MCF 10A (cell line): ENCODE results near the gene PDZD8. TPM values are rescaled to one million over a fixed set of nuclear protein-coding genes. Genes with fewer than 3 reads are reported as not detected.
A peak's percentile ranks its signal among the peaks of the same experiment; 100 is the strongest.

Experiments
- BruUV-seq: library from RNA; stranded (reverse); fragments of 400-500 nt; replicated peaks from 2 replicates; lab custom pipeline; 2021; lab: Mats Ljungman, UMichigan
- CTCF ChIA-PET: fragments of 300-600 bp; sonication (Branson Sonifier 250); formaldehyde crosslinking; extraction: SDS; loops from one replicate; lab custom pipeline; 2021; ENCODE audit warnings: antibody characterized with exemption, inconsistent platforms; lab: Yijun Ruan, JAX
- POLR2A ChIA-PET: fragments of 300-600, 350-650 bp; sonication (Branson Sonifier 250); formaldehyde crosslinking; extraction: SDS; loops from one replicate; lab custom pipeline; 2020; ENCODE audit warnings: antibody characterized with exemption, inconsistent platforms; lab: Yijun Ruan, JAX
- DNase-seq: peaks from one replicate; pipeline ENCODE4 v3.0.0-alpha.2; 2018; ENCODE audit not compliant: unreplicated experiment
- H3K27ac Mint-ChIP-seq: one replicate; pipeline ENCODE4 v1.8.0; 2022; ENCODE audit warnings: mild to moderate bottlenecking, low read depth, mixed read lengths; ENCODE audit not compliant: unreplicated experiment
- H3K27me3 Mint-ChIP-seq: one replicate; pipeline ENCODE4 v1.8.0; 2022; ENCODE audit warnings: mixed read lengths; ENCODE audit not compliant: insufficient read depth, unreplicated experiment
- H3K36me3 Mint-ChIP-seq: one replicate; pipeline ENCODE4 v1.8.0; 2022; ENCODE audit warnings: mild to moderate bottlenecking, moderate library complexity, mixed read lengths; ENCODE audit not compliant: insufficient read depth, unreplicated experiment
- H3K4me1 Mint-ChIP-seq: one replicate; pipeline ENCODE4 v1.8.0; 2022; ENCODE audit warnings: mixed read lengths; ENCODE audit not compliant: insufficient read depth, unreplicated experiment
- H3K4me3 Mint-ChIP-seq: one replicate; pipeline ENCODE4 v1.8.0; 2022; ENCODE audit warnings: mild to moderate bottlenecking, moderate library complexity, mixed read lengths; ENCODE audit not compliant: unreplicated experiment
- H3K9me3 Mint-ChIP-seq: one replicate; pipeline ENCODE4 v1.8.0; 2022; ENCODE audit warnings: mixed read lengths; ENCODE audit not compliant: unreplicated experiment
- intact Hi-C: fragments of 100-400 bp; cut with micrococcal nuclease; formaldehyde crosslinking; loops from 2 replicates; pipeline ENCODE4 v1.14.1; 2022
- total RNA-seq: library from RNA; stranded (reverse); gene quantifications from 2 replicates; pipeline ENCODE4 v1.2.3, GENCODE V29; 2022
- TF ChIP-seq, protein P1 (sequence below): fragments of 200-600 bp; IDR thresholded peaks from one replicate; pipeline ENCODE4 v1.8.0; 2022; ENCODE audit warnings: antibody characterized with exemption, mild to moderate bottlenecking; ENCODE audit not compliant: unreplicated experiment

The PDZD8 gene
- total RNA-seq, 1 experiment from 2014 or later = 43.0 TPM

DNA sequence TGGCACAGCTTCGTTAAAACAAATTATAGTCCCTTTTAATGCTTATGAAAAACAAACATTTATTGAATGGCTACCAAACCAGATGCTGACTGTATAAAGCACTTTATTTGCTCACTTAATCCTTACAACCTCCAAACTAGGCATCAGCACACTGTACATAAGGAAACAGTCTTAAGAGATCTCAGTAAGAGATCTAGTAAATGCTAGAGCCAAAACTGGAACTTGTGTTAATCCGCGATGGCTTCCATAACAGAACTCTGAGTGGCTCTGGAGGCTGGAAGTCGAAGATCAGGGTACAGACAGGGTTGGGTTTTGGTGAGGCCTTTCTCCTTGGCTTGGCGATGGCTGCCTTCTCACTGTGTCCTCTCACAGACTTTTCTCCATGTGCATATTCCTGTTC is 27.0 kb downstream of the PDZD8 start:
- intact Hi-C loops = no loop called here
- H3K36me3 Mint-ChIP-seq = no peaks in the 10 kb centered on the region
- peaks cover 13% of the 10 kb centered on the region for H3K4me1 Mint-ChIP-seq
- TF ChIP-seq, protein P1, sequence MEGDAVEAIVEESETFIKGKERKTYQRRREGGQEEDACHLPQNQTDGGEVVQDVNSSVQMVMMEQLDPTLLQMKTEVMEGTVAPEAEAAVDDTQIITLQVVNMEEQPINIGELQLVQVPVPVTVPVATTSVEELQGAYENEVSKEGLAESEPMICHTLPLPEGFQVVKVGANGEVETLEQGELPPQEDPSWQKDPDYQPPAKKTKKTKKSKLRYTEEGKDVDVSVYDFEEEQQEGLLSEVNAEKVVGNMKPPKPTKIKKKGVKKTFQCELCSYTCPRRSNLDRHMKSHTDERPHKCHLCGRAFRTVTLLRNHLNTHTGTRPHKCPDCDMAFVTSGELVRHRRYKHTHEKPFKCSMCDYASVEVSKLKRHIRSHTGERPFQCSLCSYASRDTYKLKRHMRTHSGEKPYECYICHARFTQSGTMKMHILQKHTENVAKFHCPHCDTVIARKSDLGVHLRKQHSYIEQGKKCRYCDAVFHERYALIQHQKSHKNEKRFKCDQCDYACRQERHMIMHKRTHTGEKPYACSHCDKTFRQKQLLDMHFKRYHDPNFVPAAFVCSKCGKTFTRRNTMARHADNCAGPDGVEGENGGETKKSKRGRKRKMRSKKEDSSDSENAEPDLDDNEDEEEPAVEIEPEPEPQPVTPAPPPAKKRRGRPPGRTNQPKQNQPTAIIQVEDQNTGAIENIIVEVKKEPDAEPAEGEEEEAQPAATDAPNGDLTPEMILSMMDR = no peak
- no peak overlapping the region for H3K4me3 Mint-ChIP-seq
- no peaks in the 10 kb centered on the region for H3K9me3 Mint-ChIP-seq
- ChIA-PET CTCF (no interaction called here), POLR2A (interaction anchor here (1.5 kb wide), 1 partner anchor 13 kb away, joined by 6 read pairs; no protein-coding TSS in a partner anchor)
- no peak overlapping the region for H3K27ac Mint-ChIP-seq
- no TSS peak for BruUV-seq
- no peak for DNase-seq
- H3K27me3 Mint-ChIP-seq = no peaks in the 10 kb centered on the region

DNA sequence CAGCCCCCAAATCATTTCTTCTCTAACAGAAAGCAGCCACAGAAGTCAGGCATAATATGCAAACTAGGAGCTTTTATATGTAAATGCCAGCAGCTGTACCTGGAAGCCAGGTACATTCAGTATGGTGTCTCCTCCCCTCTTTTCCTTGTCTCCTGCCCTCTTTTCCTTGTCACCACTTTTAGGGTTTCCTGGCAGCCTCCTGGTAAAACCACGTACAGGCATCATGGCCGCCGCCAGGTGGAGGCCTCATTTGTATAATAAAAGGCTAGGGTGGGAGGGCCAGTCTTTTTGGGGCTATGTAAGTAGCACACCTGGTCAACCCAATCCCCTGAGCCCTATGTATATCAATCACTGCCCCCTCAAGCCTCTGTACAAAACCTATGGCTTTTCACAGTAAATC is 28.7 kb downstream of the PDZD8 start:
- CTCF ChIA-PET = no interaction called here
- Mint-ChIP-seq H3K27ac (no peak overlapping the region), H3K4me3 (no peak overlapping the region), H3K27me3 (no peaks in the 10 kb centered on the region), H3K9me3 (no peaks in the 10 kb centered on the region), H3K4me1 (peaks cover 25% of the 10 kb centered on the region), H3K36me3 (no peaks in the 10 kb centered on the region)
- no peak for DNase-seq
- POLR2A ChIA-PET = interaction anchor here (0.7 to 1.6 kb wide), 2 partner anchors 9 to 14 kb away, joined by 3 to 5 read pairs; no protein-coding TSS in a partner anchor
- intact Hi-C loops = no loop called here
- TF ChIP-seq, protein P1 = no peak
- BruUV-seq = no TSS peak

DNA sequence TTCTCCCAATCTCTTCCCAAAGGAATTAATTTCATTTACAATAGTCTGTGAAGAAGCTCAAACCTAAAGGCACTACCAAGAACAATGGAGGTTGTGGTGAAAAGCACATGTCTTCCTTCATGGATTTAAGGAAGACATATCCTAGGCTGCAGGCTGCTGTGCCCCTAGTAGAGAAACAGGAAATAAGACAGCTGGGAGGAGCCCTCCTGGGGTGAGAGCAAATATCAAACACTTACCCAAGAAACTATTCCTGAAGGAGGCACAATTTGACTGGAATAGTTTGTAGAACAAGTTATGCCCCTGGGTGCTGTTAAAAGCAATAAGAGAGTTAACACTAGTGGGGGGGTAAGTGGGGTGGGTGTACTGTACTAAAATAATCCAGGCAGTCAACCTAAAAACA is 30.1 kb downstream of the PDZD8 start:
- H3K36me3 Mint-ChIP-seq = no peaks in the 10 kb centered on the region
- peaks cover 31% of the 10 kb centered on the region for H3K4me1 Mint-ChIP-seq
- no peak overlapping the region for H3K27ac Mint-ChIP-seq
- no peaks in the 10 kb centered on the region for H3K27me3 Mint-ChIP-seq
- no peak for DNase-seq
- no TSS peak for BruUV-seq
- TF ChIP-seq, protein P1 = no peak
- ChIA-PET POLR2A (interaction anchor here (0.6 to 1.4 kb wide), 3 partner anchors 14 to 81 kb away, joined by 3 to 4 read pairs (median 3); no protein-coding TSS in a partner anchor), CTCF (interaction anchor here (0.7 kb wide), 1 partner anchor 449 kb away, joined by 3 read pairs; no protein-coding TSS in a partner anchor)
- no peak overlapping the region for H3K4me3 Mint-ChIP-seq
- H3K9me3 Mint-ChIP-seq = no peaks in the 10 kb centered on the region
- intact Hi-C loops = no loop called here

DNA sequence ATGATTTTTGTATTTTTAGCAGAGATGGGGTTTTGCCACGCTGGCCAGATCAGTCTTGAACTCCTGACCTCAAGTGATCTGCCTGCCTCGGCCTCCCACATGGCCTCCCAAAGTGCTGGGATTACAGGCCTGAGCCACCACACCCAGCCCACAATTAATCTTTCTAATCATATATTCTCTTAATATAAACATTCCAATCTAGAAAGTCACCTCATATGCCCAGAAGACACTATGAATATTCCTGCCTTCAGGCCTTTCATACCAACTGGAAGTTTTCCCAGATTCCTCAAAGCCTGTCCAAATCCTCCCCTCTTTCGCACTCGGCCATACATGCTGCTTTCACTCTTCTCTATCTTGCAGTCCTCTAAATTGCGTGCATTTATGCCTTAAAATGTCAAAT is 32.6 kb downstream of the PDZD8 start:
- no TSS peak for BruUV-seq
- peak overlapping the region; percentile 68 for H3K27ac Mint-ChIP-seq
- H3K27me3 Mint-ChIP-seq = no peaks in the 10 kb centered on the region
- intact Hi-C loops = no loop called here
- peaks cover 43% of the 10 kb centered on the region for H3K4me1 Mint-ChIP-seq
- TF ChIP-seq, protein P1 = no peak
- H3K36me3 Mint-ChIP-seq = peaks cover 6% of the 10 kb centered on the region
- H3K4me3 Mint-ChIP-seq = peak overlapping the region; percentile 11
- CTCF ChIA-PET = interaction anchor here (0.7 kb wide), 2 partner anchors 8 to 22 kb away, joined by 3 to 5 read pairs; no protein-coding TSS in a partner anchor
- H3K9me3 Mint-ChIP-seq = no peaks in the 10 kb centered on the region
- POLR2A ChIA-PET = interaction anchor here (0.6 to 1.4 kb wide), 3 partner anchors 18 to 32 kb away, joined by 3 read pairs; no protein-coding TSS in a partner anchor
- DNase-seq = peak; percentile 74
